IMR-90 (cell line): ENCODE data around the gene ZDHHC11B. TPM values are rescaled to one million over a fixed set of nuclear protein-coding genes. Genes with fewer than 3 reads are reported as not detected.

Source experiments
- ATAC-seq: fragments of 200-7000 bp; cut with Tn5 transposase; 2 replicates; pipeline ENCODE4 v1.9.1; 2020; ENCODE audit warnings: low read depth, mild to moderate bottlenecking, moderate library complexity
- BruUV-seq: library from RNA; stranded (reverse); fragments of 400-500 nt; replicated peaks from 2 replicates; lab custom pipeline; 2021; lab: Mats Ljungman, UMichigan
- CTCF ChIA-PET: fragments of 300-600 bp; formaldehyde crosslinking; extraction: SDS; loops from one replicate; lab custom pipeline; 2021; ENCODE audit warnings: antibody characterized with exemption; lab: Yijun Ruan, JAX
- POLR2A ChIA-PET: fragments of 300-600 bp; sonication (Branson Sonifier 250); formaldehyde crosslinking; loops from one replicate; lab custom pipeline; 2022; ENCODE audit warnings: antibody characterized with exemption; ENCODE audit not compliant: unreplicated experiment; lab: Charles Lee
- DNase-seq: peaks from one replicate; pipeline ENCODE4 v3.0.0; 2013
- H2AFZ ChIP-seq: replicated peaks from 2 replicates; pipeline ENCODE3; 2013; ENCODE audit warnings: low read length, mild to moderate bottlenecking; ENCODE audit not compliant: poor library complexity
- H2AK5ac ChIP-seq: 2 replicates; pipeline ENCODE4 v1.6.1; 2013; ENCODE audit warnings: low read depth, low read length, inconsistent platforms
- H2AK9ac ChIP-seq: replicated peaks from 2 replicates; pipeline ENCODE3; 2013; ENCODE audit warnings: mild to moderate bottlenecking, low read depth, low read length, moderate library complexity; ENCODE audit not compliant: poor library complexity
- H2BK120ac ChIP-seq: 2 replicates; pipeline ENCODE4 v1.6.1; 2013; ENCODE audit warnings: low read depth, low read length, inconsistent platforms
- H2BK15ac ChIP-seq: 3 replicates; pipeline ENCODE4 v1.6.1; 2013; ENCODE audit warnings: low read depth, low read length, inconsistent platforms
- H2BK20ac ChIP-seq: 2 replicates; pipeline ENCODE4 v1.6.1; 2013; ENCODE audit warnings: low read depth, mild to moderate bottlenecking, inconsistent platforms, low read length, moderate library complexity
- H2BK5ac ChIP-seq: 2 replicates; pipeline ENCODE4 v1.6.1; 2013; ENCODE audit warnings: mild to moderate bottlenecking, low read depth, low read length, inconsistent platforms; ENCODE audit not compliant: poor library complexity, severe bottlenecking
- H3K14ac ChIP-seq: replicated peaks from 2 replicates; pipeline ENCODE4 v1.6.1; 2013; ENCODE audit warnings: low read depth, low read length, inconsistent platforms
- H3K18ac ChIP-seq: 2 replicates; pipeline ENCODE4 v1.6.1; 2013; ENCODE audit warnings: low read depth, low read length, control low read depth
- H3K23ac ChIP-seq: 2 replicates; pipeline ENCODE4 v1.6.1; 2013; ENCODE audit warnings: low read depth, low read length, inconsistent platforms
- H3K27ac ChIP-seq: 2 replicates; pipeline ENCODE4 v1.5.1; 2013; ENCODE audit warnings: mild to moderate bottlenecking, control low read depth, low read length; ENCODE audit not compliant: insufficient read depth
- H3K27me3 ChIP-seq: 2 replicates; pipeline ENCODE4 v1.6.1; 2013; ENCODE audit warnings: low read length; ENCODE audit not compliant: control insufficient read depth, insufficient read depth
- H3K36me3 ChIP-seq: 2 replicates; pipeline ENCODE4 v1.6.1; 2013; ENCODE audit warnings: low read length, mixed read lengths; ENCODE audit not compliant: control insufficient read depth, insufficient read depth
- H3K4ac ChIP-seq: 2 replicates; pipeline ENCODE4 v1.6.1; 2013; ENCODE audit warnings: low read depth, low read length, inconsistent platforms
- H3K4me1 ChIP-seq: 2 replicates; pipeline ENCODE4 v1.6.1; 2013; ENCODE audit warnings: low read length, mixed read lengths; ENCODE audit not compliant: control insufficient read depth, insufficient read depth
- H3K4me2 ChIP-seq: 2 replicates; pipeline ENCODE4 v1.6.1; 2013; ENCODE audit warnings: low read depth, mild to moderate bottlenecking, control low read depth, low read length, moderate library complexity
- H3K4me3 ChIP-seq: 2 replicates; pipeline ENCODE4 v1.5.1; 2013; ENCODE audit warnings: low read depth, mild to moderate bottlenecking, control low read depth, low read length, moderate library complexity; ENCODE audit not compliant: insufficient read depth
- H3K56ac ChIP-seq: 2 replicates; pipeline ENCODE4 v1.6.1; 2013; ENCODE audit warnings: low read length, inconsistent platforms; ENCODE audit not compliant: insufficient read depth; ENCODE audit errors: extremely low read depth
- H3K79me1 ChIP-seq, 2 experiments: 2 replicates each; pipeline ENCODE4 v1.6.1; 2013; ENCODE audit warnings: low read length in 2 of 2, inconsistent platforms in 1 of 2, low read depth in 1 of 2
- H3K9ac ChIP-seq: 2 replicates; pipeline ENCODE4 v1.6.1; 2013; ENCODE audit warnings: low read depth, low read length, control low read depth
- H3K9me1 ChIP-seq: 2 replicates; pipeline ENCODE4 v1.6.1; 2013; ENCODE audit warnings: low read length, inconsistent platforms; ENCODE audit not compliant: insufficient read depth
- H3K9me3 ChIP-seq: 2 replicates; pipeline ENCODE4 v1.6.1; 2013; ENCODE audit warnings: low read length; ENCODE audit not compliant: control insufficient read depth, insufficient read depth
- H4K20me1 ChIP-seq: 2 replicates; pipeline ENCODE4 v1.6.1; 2013; ENCODE audit warnings: low read length, inconsistent platforms; ENCODE audit not compliant: insufficient read depth
- H4K5ac ChIP-seq: 2 replicates; pipeline ENCODE4 v1.6.1; 2013; ENCODE audit warnings: mild to moderate bottlenecking, low read depth, low read length, control low read depth
- H4K8ac ChIP-seq, 2 experiments: 2 replicates each; pipeline ENCODE4 v1.6.1; 2013; ENCODE audit warnings: low read depth in 2 of 2, low read length in 2 of 2, control low read depth in 1 of 2, inconsistent platforms in 1 of 2
- H4K91ac ChIP-seq: 2 replicates; pipeline ENCODE4 v1.6.1; 2013; ENCODE audit warnings: low read depth, low read length, inconsistent platforms; ENCODE audit not compliant: insufficient read depth
- CEBPB ChIP-seq: IDR thresholded peaks from 2 replicates; pipeline ENCODE4 v1.6.1; 2012; ENCODE audit warnings: low read depth, low read length, improper control_type of control experiment
- CHD1 ChIP-seq: IDR thresholded peaks from 2 replicates; pipeline ENCODE4 v1.6.1; 2012; ENCODE audit warnings: low read depth, low read length, improper control_type of control experiment
- ELK1 ChIP-seq: fragments of 150-350 bp; IDR thresholded peaks from 2 replicates; pipeline ENCODE4 v1.6.1; 2016; ENCODE audit warnings: low read depth, mild to moderate bottlenecking, low read length, moderate library complexity, borderline replicate concordance
- FOS ChIP-seq: fragments of 150-350 bp; IDR thresholded peaks from 2 replicates; pipeline ENCODE4 v1.6.1; 2016; ENCODE audit warnings: low read depth, low read length
- MXI1 ChIP-seq: IDR thresholded peaks from 2 replicates; pipeline ENCODE4 v1.6.1; 2012; ENCODE audit warnings: low read depth, mild to moderate bottlenecking, low read length, moderate library complexity, borderline replicate concordance
- NFE2L2 ChIP-seq: fragments of 150-350 bp; IDR thresholded peaks from 2 replicates; pipeline ENCODE4 v1.6.1; 2016; ENCODE audit warnings: low read depth, mild to moderate bottlenecking, low read length
- POLR2A ChIP-seq: IDR thresholded peaks from 2 replicates; pipeline ENCODE4 v1.6.1; 2012; ENCODE audit warnings: mild to moderate bottlenecking, low read depth, low read length
- RAD21 ChIP-seq: IDR thresholded peaks from 2 replicates; pipeline ENCODE4 v1.6.1; 2012; ENCODE audit warnings: low read length, improper control_type of control experiment
- RCOR1 ChIP-seq: IDR thresholded peaks from 2 replicates; pipeline ENCODE4 v1.6.1; 2012; ENCODE audit warnings: mild to moderate bottlenecking, low read length, improper control_type of control experiment; ENCODE audit not compliant: insufficient replicate concordance
- RFX5 ChIP-seq: IDR thresholded peaks from 2 replicates; pipeline ENCODE4 v1.8.0; 2012; ENCODE audit warnings: low read depth, mild to moderate bottlenecking, low read length, moderate library complexity
- SMC3 ChIP-seq: fragments of 150-350 bp; IDR thresholded peaks from 2 replicates; pipeline ENCODE4 v1.6.1; 2016; ENCODE audit warnings: low read depth, mild to moderate bottlenecking, antibody characterized with exemption, low read length, moderate library complexity
- WGBS, 2 experiments: methylation state at CpG; one replicate each; pipeline versions ENCODE4 v1.1.5 to v1.1.7; 2013; ENCODE audit warnings: missing lambda C conversion rate in 2 of 2; ENCODE audit not compliant: insufficient read length in 1 of 2; ENCODE audit errors: extremely low coverage in 2 of 2; 5-methylcytosine and 5-hydroxymethylcytosine counted together
- dilution Hi-C: fragments of 300-500 bp; cut with HindIII; formaldehyde crosslinking; loops from one replicate; pipeline ENCODE4 v1.14.3; 2018; ENCODE audit warnings: low sequenced_read_pairs; ENCODE audit not compliant: unreplicated experiment
- in situ Hi-C: fragments of 300-500 bp; cut with MboI; formaldehyde crosslinking; loops from 3 replicates; pipeline ENCODE4 v1.14.3; 2019; ENCODE audit warnings: low sequenced_read_pairs, inconsistent platforms, mixed read lengths
- intact Hi-C: fragments of 100-400 bp; cut with micrococcal nuclease; formaldehyde crosslinking; loops from 2 replicates; pipeline ENCODE4 v1.10.0; 2022
- polyA plus RNA-seq, 3 experiments: library from polyadenylated mRNA; depleted of rRNA; stranded (reverse); fragments of >200 nt; gene quantifications; 2 replicates each; pipeline ENCODE4 v1.2.3, GENCODE V29; 2012; ENCODE audit warnings: low replicate concordance in 1 of 3
- total RNA-seq: library from RNA; depleted of rRNA; stranded (reverse); fragments of >200 nt; gene quantifications from 2 replicates; pipeline ENCODE4 v1.2.3, GENCODE V29; 2012

Gene ZDHHC11B
- total and polyA plus RNA-seq, 2 of the 4 experiments (the other 2 are of a cell fraction), result 0.12 TPM; not detected in 1

- Histone ChIP-seq H3K18ac (no peak overlapping the region), H3K4ac (no peak overlapping the region), H3K14ac (no peak overlapping the region), H3K56ac (no peak overlapping the region), H3K79me1 (no peaks in the 10 kb centered on the region), H3K9ac (no peak overlapping the region), H4K8ac (no peak overlapping the region), H2BK5ac (no peak overlapping the region), H4K20me1 (no peaks in the 10 kb centered on the region), H2BK120ac (no peak overlapping the region), H3K4me2 (no peak overlapping the region), H3K9me3 (no peaks in the 10 kb centered on the region), H4K5ac (no peak overlapping the region), H3K27ac (no peak overlapping the region), H3K4me3 (no peak overlapping the region), H4K91ac (no peak overlapping the region), H3K36me3 (no peaks in the 10 kb centered on the region; the same call in 1 of the 2 replicates), H2AFZ (no peak overlapping the region), H3K9me1 (no peaks in the 10 kb centered on the region), H3K4me1 (no peaks in the 10 kb centered on the region; the same call in 1 of the 2 replicates), H2AK9ac (peak overlapping the region; percentile 77), H2BK15ac (no peak overlapping the region), H2BK20ac (no peak overlapping the region), H2AK5ac (no peak overlapping the region), H3K23ac (no peak overlapping the region), H3K27me3 (peaks cover 10% of the 10 kb centered on the region; the same call in 1 of the 2 replicates)
- in situ Hi-C loops, result no loop called here
- BruUV-seq, result no TSS peak
- 83% methylated on average over 18 of the region's 44 CpGs; no CpG with 5 or more reads in 1 of the 2 experiments for WGBS, 2 experiments
- TF ChIP-seq CHD1 (no peak), FOS (no peak), MXI1 (no peak), ELK1 (no peak), RAD21 (no peak), RCOR1 (no peak), CEBPB (no peak), RFX5 (no peak), NFE2L2 (no peak), SMC3 (no peak), POLR2A (no peak)
- no peak for ATAC-seq
- POLR2A ChIA-PET, result no interaction called here
- intact Hi-C loops, result no loop called here
- dilution Hi-C loops, result no loop called here
- CTCF ChIA-PET, result interaction anchor here (1.4 kb wide), 1 partner anchor 234 kb away, joined by 3 read pairs; no protein-coding TSS in a partner anchor
- DNase-seq, result no peak
Observed at GRCh38 chr5:668283-668995, 116.1 kb downstream of the ZDHHC11B start.
